Kidney capillary endothelial cell (primary cell): ENCODE data around the gene MKLN1.
A peak's percentile ranks its signal among the peaks of the same experiment; 100 is the strongest.
"Not testable (repeated sequence)": the region's sequence is repeated elsewhere in the genome, so short reads cannot be mapped to it uniquely, and the experiment has no call there.

Experiments used
- DNase-seq: peaks from one replicate; pipeline ENCODE4 v3.0.0-alpha.2; 2018; ENCODE audit warnings: low spot score

Gene MKLN1

DNA sequence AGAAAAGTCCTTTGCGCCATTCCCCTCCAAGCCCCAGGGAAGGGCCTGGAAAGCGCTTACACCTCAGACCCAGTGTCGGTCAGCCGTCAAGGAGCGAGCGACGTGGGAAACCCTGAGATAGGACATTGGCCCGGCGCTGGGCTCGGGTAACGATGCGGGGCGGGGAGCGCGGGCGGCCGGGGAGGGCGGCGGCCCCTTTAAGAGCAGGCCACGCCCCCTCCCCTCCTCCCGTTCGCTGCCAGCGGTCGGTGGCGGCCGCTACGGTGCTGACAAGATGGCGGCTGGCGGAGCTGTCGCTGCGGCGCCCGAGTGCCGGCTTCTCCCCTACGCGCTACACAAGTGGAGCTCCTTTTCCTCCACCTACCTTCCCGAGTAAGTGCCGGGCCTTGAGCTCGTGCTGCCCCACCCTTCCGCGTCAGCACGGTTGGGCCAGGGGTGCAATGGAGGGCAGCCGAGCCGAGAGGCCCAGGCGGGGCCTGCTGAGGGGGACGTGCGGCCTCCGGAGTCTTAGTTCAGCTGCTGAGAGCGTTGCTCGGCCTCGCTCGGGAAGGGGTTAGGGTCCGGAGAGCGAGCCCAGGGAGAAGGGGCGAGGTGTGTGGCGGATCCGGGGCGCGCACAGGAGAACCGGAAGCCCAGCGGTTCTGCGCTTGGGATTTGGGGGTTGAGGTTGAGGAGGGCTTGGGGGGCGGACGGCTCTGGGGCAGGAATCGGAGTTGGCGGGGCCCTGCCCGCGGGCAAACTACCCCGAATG is at the start of gene MKLN1:
TSS of gene MKLN1 (plus strand) at position 251 of the 751 bp plus-strand sequence. CDS start at position 275, 24 bp downstream.
- peak; percentile 81 for DNase-seq

DNA sequence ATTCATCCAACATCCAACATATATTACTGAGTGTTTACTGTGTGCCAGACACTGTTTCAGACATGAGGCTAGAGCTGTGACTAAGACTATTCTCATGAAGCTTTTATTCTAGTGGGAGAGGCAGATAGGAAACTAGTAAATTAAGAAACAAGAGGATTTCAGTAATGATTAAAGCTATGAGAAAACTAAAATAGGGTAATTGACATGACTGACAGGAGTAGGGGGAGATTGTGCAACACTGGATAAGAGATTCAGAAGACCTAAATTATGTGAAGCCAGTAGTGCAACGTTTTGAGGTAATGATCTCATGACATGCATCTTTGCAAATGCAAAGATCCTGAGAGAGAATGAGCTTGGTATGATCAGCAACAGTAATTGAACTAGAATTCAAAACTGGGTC is 48.6 kb upstream of the MKLN1 start:
- no peak for DNase-seq

DNA sequence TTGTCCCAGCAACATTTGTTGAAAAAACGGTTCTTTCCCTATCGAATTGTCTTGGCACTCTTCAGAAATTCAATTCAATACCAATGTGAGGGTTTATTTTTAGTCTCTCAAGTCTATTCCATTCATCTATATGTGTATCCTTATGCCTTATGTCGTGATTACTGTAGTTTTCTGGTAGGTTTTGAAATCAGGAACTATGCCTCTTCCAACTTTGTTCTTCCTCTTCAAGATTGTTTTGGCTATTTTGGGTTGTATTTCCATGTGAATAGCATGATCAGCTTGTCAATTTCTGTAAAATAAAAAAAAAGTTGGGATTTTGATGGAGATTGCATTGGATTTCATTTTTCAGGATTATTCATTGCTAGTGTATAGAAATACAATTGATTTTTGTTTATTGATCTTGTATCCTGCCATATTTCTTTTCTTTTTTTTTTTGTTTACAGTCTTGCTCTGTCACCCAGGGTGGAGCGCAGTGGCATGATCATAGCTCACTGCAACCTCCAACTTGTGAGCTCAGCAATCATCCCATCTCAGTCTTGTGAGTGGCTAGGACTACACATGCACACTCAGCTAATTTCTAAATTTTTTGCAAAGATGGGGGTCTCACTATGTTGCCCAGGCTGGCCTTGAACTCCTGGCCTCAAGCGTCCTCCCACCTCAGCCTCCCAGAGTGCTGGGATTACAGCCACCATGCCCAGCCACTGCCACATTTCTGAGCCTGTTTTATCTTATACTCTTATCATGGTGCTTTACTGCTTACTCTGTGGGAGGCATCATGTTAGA is 46.2 kb upstream of the MKLN1 start:
- DNase-seq = no peak

DNA sequence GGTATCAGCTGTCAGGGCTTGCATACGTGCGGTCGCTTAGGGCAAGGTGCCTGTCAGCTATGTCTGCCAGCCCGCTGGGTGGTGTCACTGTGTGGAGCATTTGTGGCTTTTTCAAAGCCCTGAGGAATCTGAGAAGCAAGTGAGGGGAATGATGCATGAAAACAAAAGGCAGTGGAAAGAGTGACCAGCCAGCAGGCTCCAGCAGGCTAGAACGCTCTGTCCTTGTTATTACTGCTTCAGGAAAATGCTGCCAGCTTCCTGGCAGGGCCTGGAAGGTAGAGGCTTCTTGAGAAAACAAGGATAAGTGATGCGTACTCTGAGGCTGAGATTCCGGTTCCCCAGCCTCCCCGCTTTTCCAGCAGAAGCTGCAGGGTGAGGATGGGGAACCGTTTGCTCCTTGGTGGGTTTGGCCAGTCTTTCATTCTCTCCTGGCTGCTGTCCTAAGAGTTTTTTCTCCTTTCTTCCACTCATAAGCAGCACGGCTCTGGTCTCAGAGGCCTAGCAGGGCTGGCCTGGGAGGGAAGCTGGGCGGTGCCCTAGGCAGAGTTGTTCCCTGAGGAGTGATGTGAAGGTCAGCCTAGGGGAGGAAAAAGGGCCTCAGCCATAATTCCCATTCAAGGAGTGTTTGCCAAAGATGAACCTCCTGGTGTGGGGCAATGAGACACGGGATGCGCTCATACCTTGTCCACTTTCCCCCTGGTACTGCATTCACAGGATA is 42.8 kb upstream of the MKLN1 start:
- DNase-seq = no peak

DNA sequence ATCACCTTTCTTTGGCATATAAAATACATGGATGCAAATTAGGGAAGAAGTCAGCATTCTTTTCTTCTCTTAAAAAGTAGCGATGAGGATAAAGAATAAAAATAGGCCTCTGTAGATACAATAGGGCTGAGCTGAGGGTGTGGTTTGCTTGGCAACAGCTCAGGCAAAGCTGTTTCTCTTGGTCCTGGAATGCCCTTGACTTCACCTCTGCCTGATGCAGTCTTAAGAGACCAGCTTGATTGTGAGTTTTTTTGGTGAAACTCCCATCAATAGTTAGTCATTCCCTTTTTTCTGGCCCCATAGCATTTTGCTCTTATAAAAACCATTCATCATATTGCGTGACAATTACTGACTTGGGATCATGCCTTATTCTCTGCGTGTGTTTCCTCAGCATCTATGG is 42.1 kb upstream of the MKLN1 start:
- no peak for DNase-seq

DNA sequence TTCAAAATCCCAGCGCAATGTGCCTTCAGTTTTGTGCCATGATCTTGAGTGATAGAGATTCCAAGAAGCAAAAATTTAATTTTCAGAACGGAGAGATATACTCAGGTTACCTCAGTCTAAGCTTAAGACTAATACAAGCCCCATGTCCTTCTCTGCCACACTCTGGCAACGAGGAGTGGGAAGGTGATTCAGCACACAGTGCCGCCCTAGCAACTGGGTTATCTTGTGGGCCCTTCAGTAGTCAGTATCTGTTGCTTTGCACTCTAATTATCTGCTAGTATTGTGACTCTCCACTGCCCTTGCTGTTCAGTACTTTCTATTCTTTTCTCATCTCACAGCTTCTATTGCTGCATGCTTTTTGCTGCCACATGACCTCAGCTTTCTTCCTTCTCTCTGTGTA is 39.2 kb upstream of the MKLN1 start:
- no peak for DNase-seq

DNA sequence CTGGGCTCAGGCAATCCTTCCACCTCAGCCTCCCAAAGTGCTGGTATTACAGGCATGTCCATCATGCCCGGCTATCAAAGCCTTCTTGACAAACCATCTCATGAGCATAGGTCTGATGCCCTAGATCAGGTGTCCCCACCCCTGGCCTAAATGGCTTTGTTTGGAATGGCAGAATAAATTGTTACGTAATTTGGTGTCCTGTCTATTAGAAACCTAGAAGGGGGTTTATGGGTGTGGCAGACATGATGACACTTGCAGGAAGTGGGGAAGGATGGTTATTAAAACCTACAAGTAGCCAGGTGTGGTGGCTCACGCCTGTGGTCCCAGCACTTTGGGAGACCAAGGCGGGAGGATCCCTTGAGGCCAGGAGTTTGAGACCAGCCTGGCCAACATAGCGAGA is 38.6 kb upstream of the MKLN1 start:
- no peak for DNase-seq

DNA sequence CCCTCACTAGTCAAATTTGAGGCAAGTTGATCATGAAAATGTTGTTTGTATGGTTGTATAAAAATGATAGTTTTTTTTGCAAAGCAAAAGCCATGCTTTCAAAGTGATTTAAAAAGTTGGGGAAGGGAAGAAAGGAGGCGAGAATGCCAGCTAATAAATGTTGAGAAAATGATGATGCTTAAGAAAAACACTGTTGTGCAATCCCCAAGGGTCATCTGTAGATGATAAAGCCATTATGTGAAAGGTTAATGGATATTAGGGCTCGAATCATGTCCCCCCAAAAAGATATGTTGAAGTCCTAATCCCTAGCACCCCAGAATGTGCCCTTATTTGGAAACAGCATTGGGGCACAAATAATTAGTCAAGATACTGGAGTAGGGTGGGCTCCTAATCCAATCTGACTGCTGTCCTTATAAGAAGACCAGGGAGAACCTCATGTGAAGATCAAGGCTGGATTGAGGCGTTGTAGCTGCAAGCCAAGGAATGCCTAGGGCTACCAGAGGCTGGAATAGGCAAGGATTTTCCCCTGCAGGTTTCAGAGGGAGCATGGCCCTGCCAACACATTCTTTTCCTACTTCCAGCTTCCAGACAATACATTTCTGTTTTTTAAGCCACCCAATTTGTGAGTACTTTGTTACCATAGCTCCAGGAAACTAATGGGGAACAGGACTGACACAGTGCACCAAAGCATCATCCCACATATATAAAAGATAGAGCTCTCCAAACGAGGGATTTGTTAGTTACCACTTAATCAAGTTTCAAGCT is 35.4 kb upstream of the MKLN1 start:
- DNase-seq = no peak

DNA sequence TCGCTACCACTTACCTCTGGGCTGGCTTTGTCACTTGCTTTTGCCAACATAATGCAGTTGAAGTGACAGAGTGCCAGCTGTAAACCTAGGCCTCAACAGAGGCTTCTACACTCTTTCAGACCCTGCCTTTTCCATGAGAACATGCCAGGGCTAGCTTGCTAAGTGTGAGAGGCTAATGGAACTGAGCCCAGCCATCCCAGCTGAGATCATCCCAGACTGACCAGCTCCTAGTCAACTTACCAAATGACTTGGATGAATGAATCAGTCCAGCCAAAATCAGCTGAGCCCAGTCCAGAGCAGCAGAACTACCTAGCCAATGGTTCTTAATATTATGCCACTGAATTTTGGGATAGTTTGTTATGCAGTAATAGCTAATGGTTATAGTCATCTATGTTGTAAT is 34.7 kb upstream of the MKLN1 start:
- no peak for DNase-seq

DNA sequence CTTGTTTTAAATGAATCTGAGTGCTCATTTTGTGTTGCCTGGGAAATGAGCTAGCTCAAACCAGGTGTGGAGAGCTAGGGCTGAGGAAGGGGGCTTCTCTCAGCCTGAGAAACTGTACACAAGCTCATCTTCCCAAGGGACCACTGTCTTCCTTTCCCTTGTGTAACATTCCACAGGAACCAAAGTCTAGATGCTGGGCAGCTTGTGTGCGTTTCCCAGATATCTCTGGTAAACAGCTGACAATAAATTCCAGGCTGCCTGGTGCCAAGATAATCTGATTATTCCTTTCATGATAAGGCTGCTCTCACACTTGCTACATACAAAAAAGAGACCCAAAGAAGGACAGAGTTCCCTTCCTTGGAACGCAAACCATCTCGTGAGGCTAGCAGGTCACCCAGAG is 33.1 kb upstream of the MKLN1 start:
- DNase-seq = no peak

DNA sequence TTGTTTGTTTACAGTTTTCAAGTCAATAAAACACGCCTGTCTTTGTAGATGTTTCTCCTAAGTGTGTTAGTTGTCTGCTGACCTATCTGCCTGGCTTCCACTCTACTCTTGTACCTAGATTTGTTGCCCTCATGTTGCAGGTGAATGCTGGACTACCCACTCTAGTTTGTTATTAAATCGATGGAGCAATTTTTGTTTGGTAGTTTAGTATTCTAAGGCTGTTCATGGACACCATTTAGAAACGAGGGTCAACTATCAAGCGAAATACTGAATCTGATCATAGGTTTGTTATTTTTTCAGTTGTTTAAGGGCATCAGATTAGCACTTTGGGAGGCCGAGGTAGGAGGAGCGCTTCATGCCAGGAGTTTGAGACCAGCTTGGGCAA is 29.1 kb upstream of the MKLN1 start:
- no peak for DNase-seq

DNA sequence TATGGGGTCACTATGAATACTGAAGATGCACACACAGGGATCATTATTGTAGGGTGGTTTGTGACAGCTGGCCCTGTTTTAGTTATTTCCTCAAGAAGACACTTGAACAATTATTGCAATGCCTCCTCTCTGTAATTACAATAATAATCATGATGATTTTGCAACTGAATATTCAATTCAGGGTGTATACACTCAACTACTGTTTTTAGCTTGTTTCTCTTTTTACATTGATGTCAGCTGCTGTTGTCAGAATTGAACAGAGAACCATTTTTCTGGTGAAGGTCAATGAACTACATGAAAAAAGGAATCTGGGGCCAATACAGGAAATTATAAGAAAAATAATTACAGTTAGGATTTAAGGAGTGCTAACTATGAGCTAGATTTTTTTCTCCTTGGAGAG is 28.6 kb upstream of the MKLN1 start:
- DNase-seq = no peak

DNA sequence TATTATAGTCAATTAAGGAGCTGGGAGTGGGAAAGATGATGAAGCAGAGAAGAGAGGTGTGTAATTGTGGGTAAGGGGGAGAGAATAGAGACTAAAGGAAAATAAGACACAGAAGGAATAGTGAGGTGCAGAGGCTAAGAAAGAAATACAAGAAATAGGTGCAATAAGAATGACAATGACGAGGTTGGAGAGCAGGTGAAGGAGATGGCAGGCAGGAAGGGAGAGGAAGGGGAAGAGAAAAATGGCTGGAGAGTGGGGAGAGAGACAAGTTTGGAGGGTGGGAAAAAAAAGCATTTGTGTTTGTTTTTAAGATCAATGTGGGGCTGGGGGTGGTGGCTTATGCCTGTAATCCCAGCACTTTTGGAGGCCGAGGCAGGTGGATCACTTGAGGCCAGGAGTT is 27.6 kb upstream of the MKLN1 start:
- no peak for DNase-seq

DNA sequence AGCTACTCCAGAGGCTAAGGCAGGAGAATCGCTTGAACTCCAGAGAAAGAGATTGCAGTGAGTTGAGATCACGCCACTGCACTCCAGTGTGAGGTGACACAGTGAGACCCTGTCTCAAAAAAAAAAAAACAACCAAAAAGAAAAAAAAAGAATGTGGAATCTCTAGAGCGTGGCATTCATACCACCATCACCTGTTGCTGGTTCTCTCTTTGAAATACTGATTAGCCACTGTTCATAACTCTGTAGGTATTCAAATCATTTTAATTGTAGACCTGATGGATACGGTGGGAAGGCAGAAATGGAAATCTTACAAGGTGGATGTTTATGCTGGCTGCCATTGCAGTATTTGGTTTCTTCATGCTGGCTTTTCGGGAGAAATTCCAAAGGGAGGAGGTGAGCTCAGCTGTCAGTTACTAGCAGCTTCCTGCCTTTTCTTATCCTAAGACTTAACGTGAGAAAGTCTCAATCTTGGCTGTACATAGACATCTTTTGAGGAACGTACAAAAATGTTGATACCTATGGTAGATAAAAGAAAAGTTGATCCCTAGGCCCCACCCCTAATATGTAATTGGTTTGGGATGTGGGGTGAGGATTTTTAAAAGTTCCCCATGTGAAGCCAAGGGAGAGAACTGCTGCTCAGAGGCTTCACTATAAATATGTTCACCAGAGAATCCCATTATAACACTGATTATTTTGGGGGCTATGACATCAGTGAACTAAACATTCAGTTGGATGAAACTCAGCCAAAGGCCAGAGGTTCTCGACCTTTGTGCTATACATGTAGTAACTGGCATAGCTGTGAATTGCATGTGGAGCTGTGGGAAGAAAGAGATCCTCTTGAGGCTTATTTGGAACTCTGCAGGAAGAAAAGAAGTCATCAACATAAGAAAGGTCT is 26.9 kb upstream of the MKLN1 start:
- no peak for DNase-seq

DNA sequence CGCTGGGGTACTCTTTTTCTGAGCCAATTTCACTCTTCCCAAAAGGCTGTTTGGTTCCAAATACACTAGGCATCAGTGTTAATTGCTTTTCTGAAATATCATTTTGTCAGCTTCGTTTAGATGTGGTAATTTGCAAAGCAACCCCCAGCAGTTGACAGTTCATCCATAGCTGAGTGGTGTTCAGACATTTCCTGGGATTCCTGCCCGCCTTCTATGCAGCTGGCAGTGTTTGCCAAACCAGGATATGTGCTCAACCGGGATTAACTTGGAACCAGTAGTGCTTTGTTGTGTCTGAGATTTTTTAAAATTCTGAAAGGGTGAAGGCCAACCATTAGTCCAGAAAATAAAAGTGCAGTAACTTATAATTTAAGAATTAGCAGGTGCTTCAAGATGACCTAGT is 25.2 kb upstream of the MKLN1 start:
- no peak for DNase-seq

DNA sequence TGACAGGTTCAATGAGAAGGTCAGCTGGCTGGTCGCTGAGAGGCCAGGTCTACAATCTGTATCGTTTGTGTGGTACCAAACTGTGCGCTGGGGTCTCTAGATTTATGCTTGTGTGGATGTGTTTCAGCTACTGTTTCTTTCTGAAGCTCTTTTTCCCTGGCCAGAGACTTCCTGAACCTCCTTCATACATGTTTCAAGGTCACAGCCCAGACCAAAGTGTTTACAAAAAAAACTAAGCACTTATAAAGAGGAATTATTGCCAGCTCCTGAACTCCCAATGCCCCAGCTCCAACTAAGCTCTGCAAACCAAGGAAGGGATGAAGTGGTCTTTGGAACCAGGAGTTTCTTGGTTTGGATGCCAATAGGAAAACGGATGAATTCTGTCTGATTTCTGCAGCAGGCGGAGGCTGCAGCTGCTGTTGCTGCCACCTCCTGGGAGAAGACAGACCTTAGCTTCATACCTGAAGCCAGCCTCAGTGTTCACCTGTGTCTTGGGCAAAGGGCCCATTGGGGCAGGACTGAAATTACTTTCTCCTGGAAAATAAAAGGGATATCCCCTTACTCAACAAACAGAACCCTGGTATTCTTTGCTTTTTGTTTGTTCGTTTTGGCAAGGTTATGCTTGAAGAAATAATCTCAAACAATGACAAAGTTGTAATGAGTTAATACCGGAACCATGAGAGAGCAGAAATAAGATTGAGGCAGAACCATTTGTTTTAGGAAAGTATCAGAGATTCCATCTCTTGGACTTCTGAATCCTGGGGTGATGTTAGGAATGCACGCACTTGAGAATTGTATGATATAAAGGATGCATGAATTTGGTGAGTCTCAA is 24.6 kb upstream of the MKLN1 start:
- no peak for DNase-seq

DNA sequence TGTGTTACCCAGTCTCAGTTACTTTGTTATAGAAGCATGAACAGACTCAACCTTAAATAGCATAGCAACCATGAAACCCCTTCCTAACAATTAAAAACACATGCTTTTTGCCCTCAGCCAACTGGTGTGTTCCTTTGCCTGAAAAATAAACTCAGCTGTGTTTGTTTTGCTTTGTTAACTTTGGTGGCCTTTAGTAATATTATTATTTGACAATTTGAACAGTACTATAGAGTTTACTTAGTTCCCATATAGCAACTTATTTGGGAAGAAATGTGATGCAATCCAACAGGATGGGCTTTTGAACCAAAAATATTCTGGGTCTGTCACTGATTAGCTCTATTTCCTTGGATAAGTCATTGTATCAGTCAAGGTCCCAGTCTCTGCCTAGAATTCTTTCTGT is 22.5 kb upstream of the MKLN1 start:
- no peak for DNase-seq

DNA sequence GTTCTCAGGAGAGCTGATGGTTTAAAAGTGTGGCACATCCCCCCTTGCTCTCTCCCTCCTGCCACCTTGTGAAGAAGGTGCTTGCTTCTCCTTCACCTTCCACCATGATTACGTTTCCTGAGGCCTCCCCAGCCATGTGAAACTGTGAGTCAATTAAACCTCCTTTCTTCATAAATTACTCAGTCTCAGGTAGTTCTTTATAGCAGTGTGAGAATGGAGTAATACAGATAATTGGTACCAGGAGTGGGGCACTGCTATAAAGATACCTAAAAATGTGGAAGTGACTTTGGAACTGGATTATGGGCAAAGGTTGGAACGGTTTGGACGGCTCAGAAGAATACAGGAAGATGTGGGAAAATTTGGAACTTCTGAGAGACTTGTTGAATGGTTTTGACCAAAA is 21.6 kb upstream of the MKLN1 start:
- DNase-seq = not testable (repeated sequence)

DNA sequence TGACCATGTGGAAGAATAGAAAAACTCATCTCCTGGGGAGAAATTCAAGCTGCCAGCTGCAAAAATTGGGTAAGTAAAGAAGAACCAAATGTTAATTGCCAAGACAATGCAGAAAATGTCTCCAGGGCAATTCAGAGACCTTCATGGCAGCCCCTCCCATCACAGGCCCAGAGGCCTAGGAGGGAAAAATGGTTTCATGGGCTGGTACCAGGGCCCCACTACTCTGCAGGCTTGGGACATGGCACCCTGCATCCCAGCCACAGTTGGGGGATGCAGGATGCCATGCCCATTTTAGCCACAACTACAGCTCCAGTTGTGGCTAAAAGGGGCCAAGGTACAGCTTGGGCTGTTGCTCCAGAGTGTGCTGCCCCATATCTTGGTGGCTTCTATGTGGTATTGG is 20.9 kb upstream of the MKLN1 start:
- no peak for DNase-seq

DNA sequence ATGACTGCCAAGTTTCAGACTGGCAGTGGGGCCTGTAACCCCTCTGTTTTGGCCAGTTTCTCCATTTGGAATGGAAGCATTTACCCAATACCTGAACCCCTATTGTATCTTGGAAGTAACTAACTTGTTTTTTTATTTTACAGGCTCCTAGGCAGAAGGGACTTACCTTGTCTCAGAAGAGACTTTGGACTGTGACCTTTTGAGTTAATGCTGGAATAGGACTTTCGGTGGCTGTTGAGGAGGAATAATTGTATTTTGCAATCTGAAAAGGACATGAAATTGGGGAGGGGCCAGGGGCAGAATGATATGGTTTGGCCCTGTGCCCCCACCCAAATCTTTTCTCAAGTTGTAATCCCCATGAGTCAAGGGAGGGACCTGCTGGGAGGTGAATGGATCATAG is 20.0 kb upstream of the MKLN1 start:
- DNase-seq = no peak
